Measurements from ENCODE around the gene ACOXL.
A peak's percentile ranks its signal among the peaks of the same experiment; 100 is the strongest.

The ACOXL gene

DNA sequence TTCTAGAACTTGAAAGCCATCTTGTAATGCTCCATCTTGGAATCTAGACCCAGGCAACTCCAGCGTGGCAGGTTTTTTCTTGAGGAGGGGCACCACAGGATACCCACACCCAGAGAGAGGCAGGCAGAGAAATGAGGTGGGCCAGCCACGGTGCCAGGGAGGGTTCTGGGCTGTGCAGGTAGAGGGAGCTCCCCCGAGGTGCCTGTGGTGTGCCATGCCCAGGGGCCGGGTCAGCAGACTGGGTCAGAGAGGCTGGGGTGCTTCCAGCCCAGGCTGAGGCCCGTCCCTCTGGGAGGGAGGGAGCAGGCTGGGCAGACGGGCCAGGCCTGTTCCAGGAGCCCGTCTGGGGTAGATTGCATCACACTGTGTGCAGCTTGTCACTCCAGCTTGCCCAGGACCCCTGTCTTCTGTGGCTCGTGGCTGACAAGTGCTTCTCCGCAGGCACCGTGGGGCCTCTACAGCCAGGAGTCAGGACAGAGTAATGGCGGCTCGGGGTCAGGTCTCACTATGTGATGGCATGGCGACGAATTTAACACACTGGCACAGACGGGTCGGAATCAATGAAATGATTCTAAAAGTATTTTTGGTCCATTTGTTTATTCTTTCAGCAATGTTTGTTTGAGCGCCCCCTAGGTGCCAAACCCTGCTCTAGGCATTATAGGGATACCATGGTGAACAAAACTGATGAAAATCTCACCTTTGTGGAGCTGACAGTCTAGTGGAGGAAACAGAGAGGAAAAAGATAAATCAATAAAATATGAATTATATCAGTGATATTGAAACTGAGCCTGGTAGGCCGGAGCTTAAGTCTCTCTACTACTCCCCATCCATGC, 144.0 kb downstream of the ACOXL start:
- H3K4me3 ChIP-seq (ENCODE audit: low read length), result no peak overlapping the region
- DNase-seq (ENCODE audit: low read depth), result no peak
- TF ChIP-seq, protein P1, sequence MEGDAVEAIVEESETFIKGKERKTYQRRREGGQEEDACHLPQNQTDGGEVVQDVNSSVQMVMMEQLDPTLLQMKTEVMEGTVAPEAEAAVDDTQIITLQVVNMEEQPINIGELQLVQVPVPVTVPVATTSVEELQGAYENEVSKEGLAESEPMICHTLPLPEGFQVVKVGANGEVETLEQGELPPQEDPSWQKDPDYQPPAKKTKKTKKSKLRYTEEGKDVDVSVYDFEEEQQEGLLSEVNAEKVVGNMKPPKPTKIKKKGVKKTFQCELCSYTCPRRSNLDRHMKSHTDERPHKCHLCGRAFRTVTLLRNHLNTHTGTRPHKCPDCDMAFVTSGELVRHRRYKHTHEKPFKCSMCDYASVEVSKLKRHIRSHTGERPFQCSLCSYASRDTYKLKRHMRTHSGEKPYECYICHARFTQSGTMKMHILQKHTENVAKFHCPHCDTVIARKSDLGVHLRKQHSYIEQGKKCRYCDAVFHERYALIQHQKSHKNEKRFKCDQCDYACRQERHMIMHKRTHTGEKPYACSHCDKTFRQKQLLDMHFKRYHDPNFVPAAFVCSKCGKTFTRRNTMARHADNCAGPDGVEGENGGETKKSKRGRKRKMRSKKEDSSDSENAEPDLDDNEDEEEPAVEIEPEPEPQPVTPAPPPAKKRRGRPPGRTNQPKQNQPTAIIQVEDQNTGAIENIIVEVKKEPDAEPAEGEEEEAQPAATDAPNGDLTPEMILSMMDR (IDR thresholded peaks at IDR 0.05; ENCODE audit: insufficient read depth, low read depth, low read length, missing control alignments), result no peak

DNA sequence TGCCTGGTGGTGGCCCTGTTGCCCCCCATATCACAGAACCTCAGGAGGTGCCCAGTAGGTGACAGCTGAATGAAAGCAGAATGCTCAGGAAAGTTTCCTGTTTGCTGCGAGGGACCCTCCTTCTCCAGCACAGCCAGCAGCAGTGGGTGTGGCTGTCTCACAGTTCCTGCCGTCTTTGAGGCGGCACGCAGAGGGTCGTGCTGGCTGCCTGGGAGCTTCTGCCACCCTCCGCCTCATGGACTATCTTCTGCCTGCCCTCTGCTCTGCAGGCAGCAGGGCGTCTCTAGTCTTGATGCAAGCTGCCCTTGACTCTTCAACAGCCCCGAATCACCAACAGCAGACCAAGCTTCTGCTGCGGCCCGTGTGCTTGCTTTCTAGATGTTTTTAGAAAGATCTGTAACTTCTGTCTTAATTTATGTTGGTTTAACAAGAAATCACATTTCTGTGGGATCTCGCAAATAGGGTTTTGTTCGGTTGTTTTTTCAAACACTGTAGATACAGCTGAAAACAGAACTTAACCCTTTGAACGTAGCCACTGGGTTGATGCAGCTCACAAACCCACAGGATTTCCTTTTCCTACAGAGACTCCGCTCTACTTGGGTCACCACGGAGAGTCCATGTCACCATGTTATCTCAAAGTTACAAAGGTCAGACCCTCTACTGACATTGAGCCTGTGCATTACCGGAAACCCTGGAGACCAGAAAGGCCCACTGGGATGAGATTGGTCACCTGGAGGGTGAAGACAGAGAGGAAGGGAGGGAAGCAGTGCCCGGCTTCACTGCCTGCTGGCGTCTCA, 144.9 kb downstream of the ACOXL start:
- DNase-seq (ENCODE audit: low read depth), result no peak
- TF ChIP-seq, protein P1 (IDR thresholded peaks at IDR 0.05; ENCODE audit: insufficient read depth, low read depth, low read length, missing control alignments), result no peak
- no peak overlapping the region for H3K4me3 ChIP-seq (ENCODE audit: low read length)

DNA sequence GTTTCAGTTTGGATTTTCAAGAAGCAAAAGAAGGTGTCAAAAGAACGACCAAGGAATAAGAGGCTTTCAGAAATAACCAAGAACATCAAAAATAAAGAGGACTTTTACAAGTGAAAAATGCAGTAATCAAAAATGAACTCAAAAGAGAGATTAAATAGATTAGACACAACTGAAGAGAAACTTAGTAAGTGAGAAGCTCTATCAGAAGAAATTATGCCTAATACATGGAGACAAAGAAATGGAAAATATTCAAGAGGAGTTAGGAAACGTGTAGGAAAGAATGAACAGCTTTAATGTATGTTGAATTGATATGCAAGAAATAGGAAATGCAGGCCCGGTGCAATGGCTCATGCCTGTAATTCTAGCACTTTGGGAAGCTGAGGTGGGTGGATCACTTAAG, 145.8 kb downstream of the ACOXL start:
- no peak for DNase-seq (ENCODE audit: low read depth)
- TF ChIP-seq, protein P1 (IDR thresholded peaks at IDR 0.05; ENCODE audit: insufficient read depth, low read depth, low read length, missing control alignments), result no peak
- H3K4me3 ChIP-seq (ENCODE audit: low read length), result no peak overlapping the region

DNA sequence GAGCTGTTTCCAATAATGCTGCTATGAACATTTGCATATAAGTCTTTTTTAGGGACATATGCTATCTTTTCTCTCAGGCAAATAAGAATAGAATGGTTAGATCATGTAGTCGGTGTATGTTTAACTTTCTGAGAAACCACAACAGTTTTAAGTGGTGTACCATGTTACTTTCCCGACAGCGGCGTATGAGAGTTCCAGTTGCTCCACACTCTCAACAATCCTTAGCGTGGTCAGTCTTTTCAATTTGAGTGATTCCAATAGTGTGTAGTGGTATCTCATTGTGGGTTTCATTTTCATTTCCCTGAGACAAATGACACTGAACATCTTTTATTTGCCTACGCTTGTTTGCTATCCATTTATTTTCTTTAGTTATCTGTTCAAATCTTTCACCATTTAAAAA, 149.5 kb downstream of the ACOXL start:
- no peak for DNase-seq (ENCODE audit: low read depth)
- TF ChIP-seq, protein P1 (IDR thresholded peaks at IDR 0.05; ENCODE audit: insufficient read depth, low read depth, low read length, missing control alignments), result no peak
- no peak overlapping the region for H3K4me3 ChIP-seq (ENCODE audit: low read length)

DNA sequence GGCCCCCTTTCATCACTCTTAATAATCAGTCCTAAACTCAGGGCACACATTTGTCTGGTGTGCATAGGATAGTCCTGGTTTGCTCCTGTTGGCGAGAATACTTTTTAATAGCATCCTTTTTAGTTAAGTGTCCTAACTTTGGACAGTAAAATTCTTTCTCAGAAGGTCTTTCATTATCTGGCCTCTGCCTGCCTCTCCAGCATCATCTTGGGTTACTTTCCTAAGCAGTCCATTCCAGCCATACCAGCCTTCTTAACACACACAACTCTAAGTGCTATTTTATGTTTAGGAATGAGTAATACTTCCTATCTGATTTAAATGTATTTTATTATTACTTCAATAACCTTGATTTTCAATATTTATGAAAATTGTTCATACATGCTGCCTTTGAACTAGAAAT, 151.0 kb downstream of the ACOXL start:
- DNase-seq (ENCODE audit: low read depth), result peak; percentile 8
- TF ChIP-seq, protein P1 (IDR thresholded peaks at IDR 0.05; ENCODE audit: insufficient read depth, low read depth, low read length, missing control alignments), result no peak
- no peak overlapping the region for H3K4me3 ChIP-seq (ENCODE audit: low read length)

DNA sequence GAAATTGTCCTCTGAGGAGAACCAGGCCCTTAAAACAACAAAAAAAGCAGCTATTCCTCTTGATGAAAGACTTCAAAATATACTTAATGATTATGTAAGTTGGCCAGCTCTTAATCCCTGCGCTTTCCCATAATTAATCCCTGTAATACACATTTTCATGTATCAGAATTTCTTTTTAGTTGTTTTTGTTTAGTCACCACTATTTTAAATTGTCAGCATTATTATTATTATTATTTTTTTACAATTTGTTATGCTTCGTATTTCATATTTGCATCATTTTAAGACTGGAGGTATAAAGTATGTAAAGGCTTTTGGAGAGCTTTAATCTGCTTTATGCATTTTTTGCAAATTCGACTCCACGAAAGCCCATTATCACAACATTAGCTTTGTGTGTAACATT, 152.9 kb downstream of the ACOXL start:
- no peak overlapping the region for H3K4me3 ChIP-seq (ENCODE audit: low read length)
- TF ChIP-seq, protein P1 (IDR thresholded peaks at IDR 0.05; ENCODE audit: insufficient read depth, low read depth, low read length, missing control alignments), result no peak
- DNase-seq (ENCODE audit: low read depth), result no peak

All from epithelial cell of esophagus (primary cell).